ENCODE measurements around the gene CGB5. TPM values are rescaled to one million over a fixed set of nuclear protein-coding genes. Genes with fewer than 3 reads are reported as not detected.

CGB5 gene
- total and polyA plus RNA-seq, 9 of the 15 experiments (the other 6 are each of a cell fraction or from before 2014, with no cell fraction given) = not detected

- Histone ChIP-seq H4K20me1 (replicated peaks; ENCODE audit: control insufficient read depth, insufficient read depth, low read length) (no peaks in the 10 kb centered on the region), H3K79me2 (ENCODE audit: control insufficient read depth, insufficient read depth, low read length) (no peaks in the 10 kb centered on the region), H3K9me1 (ENCODE audit: control insufficient read depth, insufficient read depth, low read length) (no peaks in the 10 kb centered on the region), H3K4me2 (ENCODE audit: insufficient read depth, low read length) (no peak overlapping the region), H3K9ac (ENCODE audit: insufficient read depth in 1 of 2, low read depth in 2 of 2, low read length in 2 of 2) (no peak overlapping the region), H3K9me3 (replicated peaks; ENCODE audit: control insufficient read depth, insufficient read depth, low read depth, low read length) (no peaks in the 10 kb centered on the region), H3K27me3 (ENCODE audit: control insufficient read depth in 2 of 2, insufficient read depth in 2 of 2, low read length in 2 of 2) (peaks cover 17 to 47% of the 10 kb centered on the region in 2 experiments; a peak in 4 of 5 replicates), H3K27ac (ENCODE audit: extremely low read depth, low read depth, low read length) (no peak overlapping the region), H2AFZ (ENCODE audit: low read depth, low read length) (no peak overlapping the region), H3K36me3 (ENCODE audit: control insufficient read depth, insufficient read depth, low read length) (no peaks in the 10 kb centered on the region), H3K4me3 (no peak overlapping the region), H3K4me1 (replicated peaks in 1 of 2; ENCODE audit: control insufficient read depth in 2 of 2, insufficient read depth in 2 of 2, low read length in 2 of 2) (peaks cover 4 to 44% of the 10 kb centered on the region in 2 experiments)
- BruUV-seq (replicated peaks) = no TSS peak
- DNase-seq (ENCODE audit: extremely low read depth in 1 of 4, low spot score in 3 of 4) (no peak), ATAC-seq (no peak), FAIRE-seq (no peak)
- ChIA-PET CTCF (ENCODE audit: low intra/inter-chr PET ratio) (no interaction called here), POLR2A (interaction anchor here (1.6 kb wide), 1 partner anchor 8 kb away, joined by 4 read pairs; no protein-coding TSS in a partner anchor)
- WGBS (ENCODE audit: insufficient coverage, low coverage, missing lambda C conversion rate) = 12% methylated on average over 9 of the region's 9 CpGs
- TF ChIP-seq CREBBP (IDR thresholded peaks at IDR 0.05; ENCODE audit: low read depth, low read length) (no peak), MAX (CRISPR knock-in tag; IDR thresholded peaks at IDR 0.05) (no peak), HMG20A (CRISPR knock-in tag; conservative IDR thresholded peaks at IDR 0.05) (no peak), ZFP36 (IDR thresholded peaks at IDR 0.05; ENCODE audit: low read depth, low read length, partially characterized antibody) (no peak), ELF2 (CRISPR knock-in tag; IDR thresholded peaks at IDR 0.05) (no peak), HMGN3 (IDR thresholded peaks at IDR 0.05; ENCODE audit: borderline replicate concordance, extremely low read depth, insufficient read length, low read depth, low read length) (no peak), NR2C1 (IDR thresholded peaks at IDR 0.05) (no peak), NR2C1 (tag; IDR thresholded peaks at IDR 0.05) (no peak), MEF2A (IDR thresholded peaks at IDR 0.05; ENCODE audit: control insufficient read depth, low read depth, low read length) (no peak), THRA (IDR thresholded peaks at IDR 0.05) (no peak), FOSL1 (tag; conservative IDR thresholded peaks at IDR 0.05) (no peak), SRSF3 (IDR thresholded peaks at IDR 0.05; ENCODE audit: insufficient read depth, low read length) (no peak), ZSCAN32 (CRISPR knock-in tag; IDR thresholded peaks at IDR 0.05) (no peak), KLF1 (tag; IDR thresholded peaks at IDR 0.05) (no peak)
- in situ Hi-C loops (cut with MboI) = no loop called here
- intact Hi-C loops (cut with micrococcal nuclease) = no loop called here
These were observed 25.4 kb downstream of the CGB5 start for GRCh38 chr19:49069026-49069425.

Data from K562 (cell line).